ENCODE measurements around the gene CSNK1G3.

- TF ChIP-seq CTCF (IDR thresholded peaks at IDR 0.05 in 4 of 5, conservative IDR thresholded peaks at IDR 0.05 in 1 of 5) (no peak), POLR2A (IDR thresholded peaks at IDR 0.05) (no peak)
Observed at GRCh38 chr5:123528878-123529277, 16.9 kb downstream of the CSNK1G3 start.

Measured in gastrocnemius medialis (tissue), 4 donors.